Measurements from ENCODE around the gene LCE7A.

- TF ChIP-seq CTCF (IDR thresholded peaks at IDR 0.05) (no peak), EZH2phosphoT487 (IDR thresholded peaks at IDR 0.05) (no peak), EZH2 (IDR thresholded peaks at IDR 0.05) (no peak)
These were observed 18.2 kb downstream of the LCE7A start, which contains the start of gene SMCP for GRCh38 chr1:152878042-152878441.

Measured in neural progenitor cell (in vitro differentiated cells).